ENCODE measurements around the gene TMEM143.
"Not testable (repeated sequence)": the region's sequence is repeated elsewhere in the genome, so short reads cannot be mapped to it uniquely, and the experiment has no call there.

TMEM143 gene

DNA sequence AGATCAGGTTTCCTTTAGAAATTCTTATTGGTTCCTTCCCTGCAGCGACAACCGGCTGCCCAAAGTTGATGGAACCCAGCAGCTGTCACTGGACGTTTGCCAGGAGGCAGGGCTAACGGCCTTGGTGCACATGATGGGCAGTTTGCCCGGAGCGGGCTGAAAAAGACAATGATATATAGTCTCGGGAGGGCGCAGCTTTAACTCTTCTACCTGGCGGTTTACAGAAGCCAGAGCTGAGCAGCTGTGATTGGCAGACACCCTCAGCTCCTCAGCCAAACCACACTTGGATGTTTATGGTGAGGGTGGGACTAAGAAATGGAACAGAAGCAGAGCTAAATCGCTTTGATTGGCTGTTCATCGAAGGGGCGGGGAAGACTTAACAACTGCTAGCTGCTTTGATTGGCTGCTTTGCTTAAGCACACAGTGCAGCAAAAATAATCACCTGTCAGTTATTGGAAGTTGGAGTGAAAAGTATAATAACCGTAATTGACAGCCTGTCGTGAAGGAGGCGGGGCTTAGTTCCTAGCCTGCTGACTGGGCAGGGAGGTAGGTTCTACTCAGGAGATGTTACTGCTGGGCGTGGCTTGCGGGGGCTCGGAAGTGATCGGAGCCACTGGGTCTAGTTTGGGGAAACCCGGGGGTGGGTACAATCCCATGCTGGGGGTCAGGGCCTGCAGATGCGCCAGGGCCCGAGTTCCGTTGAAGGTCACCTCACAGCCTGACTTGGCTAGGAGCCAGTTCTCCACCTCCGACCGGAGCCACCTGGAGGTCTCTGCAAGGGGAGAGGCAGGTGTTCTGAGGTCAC is 30.9 kb downstream of the TMEM143 start:
- DNase-seq (ENCODE audit: insufficient read length, low spot score): peak; percentile 93
- FAIRE-seq: peak; percentile 77

DNA sequence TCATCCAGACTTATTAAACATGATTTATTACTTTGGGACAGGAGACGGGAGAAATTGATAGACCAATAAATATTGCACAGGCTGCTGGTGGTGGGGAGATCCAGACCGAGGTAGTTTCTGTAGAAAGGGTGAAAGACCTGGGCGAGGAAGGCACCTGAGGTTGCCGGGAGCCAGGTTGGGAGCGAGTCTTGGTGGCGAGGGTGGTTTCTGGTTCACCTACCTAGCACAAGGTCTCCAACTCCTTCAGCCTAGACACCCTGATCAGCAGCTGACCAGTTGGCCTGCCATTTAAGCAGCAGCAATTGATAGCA is 31.4 kb downstream of the TMEM143 start:
- DNase-seq (ENCODE audit: insufficient read length, low spot score) (no peak), FAIRE-seq (no peak)

DNA sequence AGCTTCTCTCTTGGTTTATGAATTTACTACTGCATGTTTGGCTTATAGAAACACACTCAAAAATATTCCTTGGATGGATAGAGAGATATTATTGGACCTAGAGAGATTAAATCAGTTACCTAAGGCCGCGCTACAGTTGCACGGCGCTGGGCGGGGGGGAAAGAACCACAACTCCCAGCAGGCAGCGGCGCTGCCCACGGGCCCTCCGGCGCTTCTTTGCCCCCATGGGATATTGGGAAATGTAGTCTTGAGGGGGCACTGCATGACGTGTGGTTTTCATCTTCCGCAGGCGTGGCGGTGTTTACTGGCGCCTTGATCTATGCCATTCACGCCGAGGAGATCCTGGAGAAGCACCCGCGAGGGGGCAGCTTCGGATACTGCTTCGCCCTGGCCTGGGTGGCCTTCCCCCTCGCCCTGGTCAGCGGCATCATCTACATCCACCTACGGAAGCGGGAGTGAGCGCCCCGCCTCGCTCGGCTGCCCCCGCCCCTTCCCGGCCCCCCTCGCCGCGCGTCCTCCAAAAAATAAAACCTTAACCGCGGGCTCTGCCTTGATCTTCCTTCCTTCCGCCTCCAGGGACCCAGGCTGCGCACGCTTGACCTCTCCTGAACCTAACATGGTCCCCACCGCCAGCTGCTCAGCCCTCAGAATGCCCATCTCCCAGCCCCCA is 33.6 kb downstream of the TMEM143 start:
- no peak for FAIRE-seq
- DNase-seq (ENCODE audit: insufficient read length, low spot score): no peak

GRCh38 chr19:48329167-48329891 is 34.4 kb downstream of the TMEM143 start:
- FAIRE-seq (no peak), DNase-seq (ENCODE audit: insufficient read length, low spot score) (no peak)

GRCh38 chr19:48325265-48325910 is 38.4 kb downstream of the TMEM143 start, which contains the start of gene EMP3:
Gene EMP3, plus strand, starts transcription at chr19:48325552. Its CDS starts 1,293 bp downstream, at chr19:48326845.
- DNase-seq (ENCODE audit: insufficient read length, low spot score) (peak; percentile 80), FAIRE-seq (no peak)

DNA sequence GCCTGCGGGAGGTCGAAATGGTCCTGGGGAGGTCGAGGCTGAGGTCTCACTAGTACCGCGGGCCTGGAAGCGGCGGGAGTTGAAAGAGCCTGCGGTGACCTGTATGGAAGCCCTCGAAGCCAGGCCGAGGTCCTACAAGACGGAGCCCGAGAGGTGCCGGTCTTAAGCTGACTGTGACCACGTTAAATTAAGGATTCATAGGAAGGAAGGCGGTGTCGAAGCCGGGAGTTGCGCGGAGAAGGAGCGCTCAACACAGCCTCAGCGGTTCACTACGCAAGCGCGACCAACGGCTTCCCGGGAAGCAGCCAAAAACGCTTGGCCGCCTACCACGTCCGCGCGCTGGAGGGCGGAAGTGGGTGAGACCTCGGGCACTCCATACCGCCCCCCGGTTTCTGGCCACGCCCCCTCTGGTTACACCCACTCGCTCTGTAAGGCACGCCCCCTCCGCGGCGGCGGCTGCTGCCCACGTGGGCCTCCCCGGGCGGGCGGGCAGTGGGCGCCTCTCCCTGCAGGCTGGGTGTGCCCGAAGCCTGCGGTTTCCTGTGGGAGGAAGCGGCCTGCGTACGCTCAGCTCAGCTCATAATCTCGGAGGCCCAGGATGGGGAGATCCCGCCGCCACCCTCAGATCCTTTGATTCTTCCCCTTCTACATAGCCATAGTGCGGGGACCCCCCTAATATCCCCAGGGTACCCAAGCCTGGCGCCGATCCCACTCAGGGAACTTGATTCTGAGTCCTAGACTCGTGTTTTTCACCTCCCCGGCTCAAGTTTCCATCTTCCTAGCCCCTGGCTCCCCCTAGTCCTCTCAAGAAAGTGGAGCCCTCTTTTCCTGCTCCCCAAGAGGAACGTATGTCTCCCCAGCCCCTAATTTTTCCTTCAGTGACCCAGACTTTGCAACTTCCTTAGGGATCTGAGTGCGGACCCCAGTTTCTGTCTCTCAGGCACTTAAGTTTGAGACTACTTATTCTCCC is 41.8 kb downstream of the TMEM143 start:
- DNase-seq (ENCODE audit: insufficient read length, low spot score) (peak; percentile 91), FAIRE-seq (peak; percentile 93)

DNA sequence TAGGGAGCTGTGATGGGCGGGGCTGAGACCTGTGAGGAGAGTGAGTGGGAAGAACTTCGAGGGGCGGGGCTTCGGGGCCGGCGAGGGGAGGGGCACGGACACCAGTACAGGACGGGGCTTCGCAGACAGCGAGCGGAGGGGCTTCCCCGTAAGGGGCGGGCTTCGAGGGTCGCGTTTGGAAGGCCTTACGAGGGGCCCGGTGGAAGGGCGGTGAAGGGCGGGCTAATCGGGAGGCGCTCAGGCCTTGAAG is 42.4 kb downstream of the TMEM143 start:
- FAIRE-seq: peak; percentile 36
- DNase-seq (ENCODE audit: insufficient read length, low spot score): peak; percentile 86

DNA sequence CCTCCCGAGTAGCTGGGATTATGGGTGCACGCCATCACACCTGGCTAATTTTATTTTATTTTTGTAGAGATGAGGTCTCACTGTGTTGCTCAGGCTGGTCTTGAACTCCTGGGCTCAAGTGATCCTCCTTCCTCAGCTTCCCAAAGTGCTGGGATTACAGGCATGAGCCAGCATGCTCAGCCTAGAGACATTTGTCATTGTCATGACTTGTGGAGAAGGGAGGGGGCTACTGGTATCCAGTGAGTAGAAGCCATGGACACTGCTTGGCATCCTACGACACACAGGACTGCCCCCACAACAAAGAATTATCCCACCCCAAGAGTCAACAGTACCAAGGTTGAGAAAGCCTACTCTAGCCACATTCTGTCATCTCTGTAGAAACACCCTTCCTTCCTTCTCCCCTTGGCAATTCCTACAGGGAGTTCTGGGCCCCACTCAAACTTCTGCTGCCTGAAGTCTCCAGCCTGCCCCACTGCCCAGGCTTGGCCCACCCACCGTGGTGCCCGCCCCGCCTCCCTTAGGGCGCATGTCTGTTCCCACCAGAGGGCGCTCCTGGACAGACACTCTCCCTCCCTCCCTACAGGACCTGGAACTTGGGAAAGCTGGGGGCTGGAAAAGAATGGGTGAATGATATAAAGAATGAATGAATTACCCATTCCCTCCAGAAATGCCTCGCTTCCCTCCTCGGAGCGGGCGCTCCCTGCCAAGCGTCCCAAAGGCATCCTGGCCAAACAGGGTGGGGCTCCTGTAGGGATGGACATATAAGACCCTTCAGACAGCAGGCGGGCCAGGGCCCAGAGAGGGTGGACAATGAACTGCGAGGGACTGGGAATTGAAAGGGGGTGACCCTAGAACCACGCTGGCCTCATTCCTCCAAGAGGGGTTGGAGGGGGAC is 43.8 kb downstream of the TMEM143 start:
- DNase-seq (ENCODE audit: insufficient read length, low spot score): peak; percentile 73
- FAIRE-seq: no peak

DNA sequence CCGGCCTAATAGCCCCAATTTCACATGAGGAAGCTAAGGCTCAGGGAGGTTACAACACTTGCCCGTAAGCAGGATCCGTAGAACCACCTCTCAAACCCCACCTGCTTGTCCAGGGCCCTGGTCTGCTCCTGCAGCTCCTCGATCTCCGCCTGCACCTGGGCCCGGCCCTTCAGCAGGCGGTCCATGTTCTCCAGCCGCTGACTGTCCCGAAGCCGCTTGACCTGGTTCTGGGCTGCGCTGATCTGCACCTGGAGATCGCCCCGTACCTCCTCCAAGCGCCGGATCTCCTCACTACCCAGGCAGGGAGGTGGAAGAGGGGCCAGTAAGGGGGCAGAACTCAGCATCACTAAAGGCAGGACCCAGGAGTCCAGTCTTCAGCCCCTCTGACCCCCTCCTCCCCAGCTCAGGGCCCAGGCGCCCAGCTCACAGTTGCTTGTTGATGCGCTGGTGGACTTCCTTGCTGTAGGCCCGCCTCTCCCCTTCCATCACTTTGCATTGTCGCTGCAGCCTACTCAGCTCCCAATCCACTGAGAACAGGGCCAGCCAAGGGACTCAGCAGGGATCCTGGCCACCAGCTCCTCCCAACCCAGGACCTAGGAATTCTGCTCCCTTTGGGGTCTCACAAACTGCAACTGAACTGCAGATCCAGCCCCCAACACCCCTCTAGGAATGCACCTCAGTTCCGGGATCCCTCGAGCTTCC is 45.3 kb downstream of the TMEM143 start:
- no peak for FAIRE-seq
- no peak for DNase-seq (ENCODE audit: insufficient read length, low spot score)

GRCh38 chr19:48317708-48317960 is 46.1 kb downstream of the TMEM143 start:
- DNase-seq (ENCODE audit: insufficient read length, low spot score); FAIRE-seq: not testable (repeated sequence)

DNA sequence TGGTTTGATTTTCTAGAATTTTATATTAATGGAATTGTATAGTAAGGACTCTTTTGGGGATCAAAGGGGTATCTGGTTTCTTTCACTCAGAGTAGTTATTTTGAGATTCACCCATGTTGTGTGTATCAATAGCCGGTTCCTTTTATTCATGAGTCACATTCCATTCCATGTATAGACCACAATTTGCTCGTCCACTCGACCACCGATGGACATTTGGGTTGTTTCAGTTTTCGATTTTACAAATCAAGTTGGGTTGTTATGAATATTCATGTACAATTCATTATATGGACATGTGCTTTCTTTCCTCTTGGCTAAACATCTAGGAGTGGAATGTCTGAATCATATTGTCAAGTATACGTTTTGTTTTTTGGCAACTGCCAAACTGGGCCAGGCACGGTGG is 48.0 kb downstream of the TMEM143 start:
- FAIRE-seq: no peak
- DNase-seq (ENCODE audit: insufficient read length, low spot score): no peak

GRCh38 chr19:48311384-48311783 is 52.4 kb downstream of the TMEM143 start:
- DNase-seq (ENCODE audit: insufficient read length, low spot score) (no peak), FAIRE-seq (no peak)

GRCh38 chr19:48310227-48310626 is 53.5 kb downstream of the TMEM143 start:
- DNase-seq (ENCODE audit: insufficient read length, low spot score) (no peak), FAIRE-seq (no peak)

DNA sequence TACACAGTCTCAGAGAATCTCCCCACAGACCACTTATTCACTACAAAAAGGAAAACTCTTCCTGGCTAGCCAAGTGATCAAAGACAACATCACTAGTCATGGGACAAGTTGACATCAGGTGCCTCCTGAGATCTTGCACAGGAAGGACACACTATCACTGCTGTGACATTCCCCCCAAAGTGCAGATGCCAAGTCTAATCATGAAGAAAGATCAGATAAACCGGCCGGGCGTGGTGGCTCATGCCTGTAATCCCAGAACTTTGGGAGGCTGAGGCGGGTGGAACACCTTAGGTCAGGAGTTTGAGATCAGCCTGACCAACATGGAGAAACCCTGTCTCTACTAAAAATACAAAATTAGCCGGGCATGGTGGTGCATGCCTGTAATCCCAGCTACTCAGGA is 54.0 kb downstream of the TMEM143 start:
- not testable (repeated sequence) for FAIRE-seq; DNase-seq (ENCODE audit: insufficient read length, low spot score)

- DNase-seq (ENCODE audit: insufficient read length, low spot score): no peak
- FAIRE-seq: no peak
These were observed 54.8 kb downstream of the TMEM143 start for GRCh38 chr19:48308631-48309586.

DNA sequence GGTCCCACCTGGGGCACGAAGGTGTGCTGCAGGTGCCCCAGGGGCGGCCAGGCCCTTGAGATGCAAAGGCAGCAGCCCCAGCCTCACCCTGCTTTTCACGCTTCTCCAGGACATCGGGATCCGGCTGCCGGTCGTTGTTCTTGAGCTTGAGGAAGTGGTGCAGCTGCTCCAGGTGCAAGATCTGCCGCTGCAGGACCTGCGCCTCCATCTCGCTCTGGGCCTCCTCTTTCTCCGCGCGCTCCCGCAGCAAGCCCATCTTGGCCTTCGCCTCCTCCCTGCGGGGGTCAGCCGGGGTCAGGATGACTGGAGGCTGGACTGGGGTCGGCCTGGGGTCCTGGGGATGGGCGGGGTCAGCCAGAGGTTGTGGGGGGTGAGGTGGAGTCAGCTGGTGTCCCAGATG is 59.9 kb downstream of the TMEM143 start:
- no peak for DNase-seq (ENCODE audit: insufficient read length, low spot score)
- FAIRE-seq: no peak

DNA sequence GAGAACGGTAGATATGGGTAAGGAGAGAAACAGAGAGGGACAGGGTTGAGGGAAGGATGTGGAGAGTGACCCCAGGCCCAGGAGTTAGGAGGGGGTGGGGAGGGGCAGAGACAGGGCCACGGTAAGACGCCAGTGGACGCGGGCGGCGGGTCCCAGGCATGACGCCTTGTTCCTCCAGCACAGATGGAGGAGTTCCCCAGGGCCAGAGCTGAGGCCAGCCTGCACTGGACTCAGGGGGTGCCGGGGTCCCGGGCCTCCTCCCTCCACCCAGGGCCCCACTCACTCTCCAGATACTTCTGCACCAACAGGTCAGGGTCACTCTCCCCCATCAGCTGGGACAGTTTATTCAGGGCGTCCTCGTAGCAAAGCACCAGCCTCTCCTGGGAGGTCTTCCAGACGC is 60.4 kb downstream of the TMEM143 start:
- DNase-seq (ENCODE audit: insufficient read length, low spot score): no peak
- FAIRE-seq: no peak

GRCh38 chr19:48302600-48302959 is 61.2 kb downstream of the TMEM143 start:
- DNase-seq (ENCODE audit: insufficient read length, low spot score): no peak
- no peak for FAIRE-seq

Data from HTR-8/SVneo (cell line).